ENCODE results near the gene OR52H1. TPM values are rescaled to one million over a fixed set of nuclear protein-coding genes. Genes with fewer than 3 reads are reported as not detected.
A peak's percentile ranks its signal among the peaks of the same experiment; 100 is the strongest.

The OR52H1 gene
- total and polyA plus RNA-seq, 9 of the 15 experiments (the other 6 are each of a cell fraction or from before 2014, with no cell fraction given): 0.15 TPM; not detected in 8

GRCh38 chr11:5596607-5597201, 48.4 kb upstream of the OR52H1 start, which contains the start of gene TRIM6 (continued):
- no peak for TF ChIP-seq ZNF551 (CRISPR knock-in tag; IDR thresholded peaks at IDR 0.05)
- TF ChIP-seq SNIP1 (IDR thresholded peaks at IDR 0.05; ENCODE audit: low read depth): no peak
- TF ChIP-seq MYNN (IDR thresholded peaks at IDR 0.05): 0 out of 2 replicates have a peak, but pooled peaks have one; percentile 58
- no peak for TF ChIP-seq MYNN (CRISPR knock-in tag; IDR thresholded peaks at IDR 0.05)
- TF ChIP-seq PHF21A (IDR thresholded peaks at IDR 0.05; ENCODE audit: borderline replicate concordance, low read depth): no peak
- TF ChIP-seq SMAD3 (CRISPR knock-in tag; conservative IDR thresholded peaks at IDR 0.05): no peak
- no peak for TF ChIP-seq E2F1 (CRISPR knock-in tag; IDR thresholded peaks at IDR 0.05)
- peak in 1 of 2 experiments; percentile 55; a peak in 2 of 4 replicates for TF ChIP-seq MNT (conservative IDR thresholded peaks at IDR 0.05)
- TF ChIP-seq STAT5A (IDR thresholded peaks at IDR 0.05; ENCODE audit: borderline replicate concordance, low read length): peak; percentile 95
- TF ChIP-seq CLOCK (CRISPR knock-in tag; IDR thresholded peaks at IDR 0.05; ENCODE audit: borderline replicate concordance): no peak
- TF ChIP-seq RB1 (IDR thresholded peaks at IDR 0.05; ENCODE audit: low read depth): no peak
- TF ChIP-seq NFATC3 (IDR thresholded peaks at IDR 0.05): no peak
- no peak for TF ChIP-seq ZZZ3 (IDR thresholded peaks at IDR 0.05)
- peak; percentile 52; the same call in 1 of the 2 replicates for TF ChIP-seq MTA3 (IDR thresholded peaks at IDR 0.05; ENCODE audit: borderline replicate concordance)
- TF ChIP-seq STAT6 (CRISPR knock-in tag; IDR thresholded peaks at IDR 0.05): no peak
- peak; percentile 20; the same call in 1 of the 2 replicates for TF ChIP-seq ZBTB33 (CRISPR knock-in tag; IDR thresholded peaks at IDR 0.05)
- no peak for TF ChIP-seq CHD1 (IDR thresholded peaks at IDR 0.05; ENCODE audit: low read length)
